CD4-positive, alpha-beta memory T cell (primary cell): ENCODE data around the gene BANF2. TPM values are rescaled to one million over a fixed set of nuclear protein-coding genes. Genes with fewer than 3 reads are reported as not detected.
A peak's percentile ranks its signal among the peaks of the same experiment; 100 is the strongest.

Experiments used
- CTCF ChIA-PET: fragments of 350-600 bp; sonication (Branson Sonifier 250); formaldehyde crosslinking; loops from one replicate; lab custom pipeline; 2021; ENCODE audit warnings: inconsistent platforms; ENCODE audit not compliant: partially characterized antibody; lab: Charles Lee
- POLR2A ChIA-PET: fragments of 350-600 bp; sonication (Branson Sonifier 250); formaldehyde crosslinking; loops from one replicate; lab custom pipeline; 2021; ENCODE audit not compliant: partially characterized antibody; lab: Charles Lee
- DNase-seq, 5 donors: peaks; one replicate each; pipeline versions ENCODE4 v3.0.0 to v3.0.0-alpha.2; 2020 to 2022; ENCODE audit warnings: mixed read lengths in 1 of 5
- H3K27ac ChIP-seq: one replicate; pipeline ENCODE4 v1.7.0; 2013; ENCODE audit warnings: low read depth, low read length
- H3K27me3 ChIP-seq: 2 replicates; pipeline ENCODE4 v1.7.0; 2013; ENCODE audit warnings: mild to moderate bottlenecking, low read length, moderate library complexity; ENCODE audit not compliant: insufficient read depth
- H3K36me3 ChIP-seq: 2 replicates; pipeline ENCODE4 v1.7.0; 2013; ENCODE audit warnings: mild to moderate bottlenecking, low read length, moderate library complexity; ENCODE audit not compliant: insufficient read depth
- H3K4me1 ChIP-seq: 2 replicates; pipeline ENCODE4 v1.7.0; 2013; ENCODE audit warnings: mild to moderate bottlenecking, low read length, moderate library complexity; ENCODE audit not compliant: insufficient read depth
- H3K4me3 ChIP-seq, 2 donors: one replicate each; pipeline ENCODE4 v1.7.0; 2013; ENCODE audit warnings: low read length in 2 of 2, mild to moderate bottlenecking in 1 of 2
- H3K9me3 ChIP-seq, 2 donors: one replicate each; pipeline ENCODE4 v1.7.0; 2013; ENCODE audit warnings: low read length in 2 of 2, control low read depth in 1 of 2; ENCODE audit not compliant: control insufficient read depth in 1 of 2
- H3K27ac Mint-ChIP-seq, 7 donors: one replicate each; pipeline ENCODE4 v1.8.0; 2020 to 2021; ENCODE audit warnings: mixed read lengths in 7 of 7, mild to moderate bottlenecking in 6 of 7, inconsistent platforms in 3 of 7, moderate library complexity in 3 of 7
- H3K27me3 Mint-ChIP-seq, 2 donors: one replicate each; pipeline ENCODE4 v1.8.0; 2020 to 2021; ENCODE audit warnings: mixed read lengths in 2 of 2
- H3K36me3 Mint-ChIP-seq, 2 donors: one replicate each; pipeline ENCODE4 v1.8.0; 2020 to 2021; ENCODE audit warnings: mixed read lengths in 2 of 2, inconsistent platforms in 1 of 2, mild to moderate bottlenecking in 1 of 2
- H3K4me1 Mint-ChIP-seq, 4 donors: one replicate each; pipeline ENCODE4 v1.8.0; 2020 to 2021; ENCODE audit warnings: mixed read lengths in 4 of 4, mild to moderate bottlenecking in 1 of 4
- H3K4me3 Mint-ChIP-seq, 8 donors: one replicate each; pipeline ENCODE4 v1.8.0; 2020 to 2021; ENCODE audit warnings: mixed read lengths in 8 of 8, mild to moderate bottlenecking in 7 of 8, moderate library complexity in 6 of 8, inconsistent platforms in 3 of 8
- H3K9me3 Mint-ChIP-seq, 8 donors: one replicate each; pipeline ENCODE4 v1.8.0; 2020 to 2021; ENCODE audit warnings: mixed read lengths in 8 of 8, mild to moderate bottlenecking in 5 of 8, inconsistent platforms in 3 of 8, moderate library complexity in 1 of 8
- intact Hi-C: fragments of 100-400 bp; cut with micrococcal nuclease; formaldehyde crosslinking; loops from one replicate; pipeline ENCODE4 v1.15.1; 2023
- polyA plus RNA-seq, 2 donors: library from polyadenylated mRNA; unstranded; fragments of 300-500 nt; fragmentation: Illumina TruSeq; gene quantifications; one replicate each; pipeline ENCODE4 v1.2.3, GENCODE V29; 2021
- total RNA-seq, 2 experiments: library from RNA; stranded (reverse); gene quantifications; one replicate each; pipeline ENCODE4 v1.2.3, GENCODE V29; 2021

BANF2 gene
- total and polyA plus RNA-seq, 4 experiments from 2014 or later, result not detected

GRCh38 chr20:17654649-17655285, 45.0 kb upstream of the BANF2 start:
- peaks cover 0 to 2% (median 0%) of the 10 kb centered on the region in 8 donors for H3K9me3 Mint-ChIP-seq
- no peaks in the 10 kb centered on the region for H3K4me1 ChIP-seq
- H3K4me1 Mint-ChIP-seq, result peaks cover 0 to 5% (median 2%) of the 10 kb centered on the region in 4 donors
- no peaks in the 10 kb centered on the region for H3K27me3 Mint-ChIP-seq
- H3K9me3 ChIP-seq, result no peaks in the 10 kb centered on the region
- H3K4me3 ChIP-seq, result no peak overlapping the region
- peak overlapping the region in 1 of 7 donors; percentile 41 for H3K27ac Mint-ChIP-seq
- ChIA-PET POLR2A (no interaction called here), CTCF (interaction anchor here (0.9 to 1.6 kb wide), 5 partner anchors 9 to 284 kb away, joined by 3 to 5 read pairs (median 3); no protein-coding TSS in a partner anchor)
- no peak overlapping the region for H3K4me3 Mint-ChIP-seq
- DNase-seq, result no peak
- intact Hi-C loops, result loop anchor here (10.0 kb wide), 1 partner anchor 240 kb away; no protein-coding TSS in a partner anchor
- H3K27ac ChIP-seq, result no peak overlapping the region
- no peaks in the 10 kb centered on the region for H3K36me3 ChIP-seq
- no peaks in the 10 kb centered on the region for H3K27me3 ChIP-seq
- H3K36me3 Mint-ChIP-seq, result peaks cover 14 to 27% of the 10 kb centered on the region in 2 donors

- DNase-seq, result no peak
- H3K4me3 ChIP-seq, result no peak overlapping the region
- H3K9me3 Mint-ChIP-seq, result peaks cover 0 to 4% (median 0%) of the 10 kb centered on the region in 8 donors
- H3K27ac Mint-ChIP-seq, result peak overlapping the region in 2 of 7 donors; percentile 13 to 42
- CTCF ChIA-PET, result interaction anchor here (0.9 to 1.6 kb wide), 4 partner anchors 10 to 342 kb away, joined by 3 to 5 read pairs (median 3); no protein-coding TSS in a partner anchor
- H3K4me1 Mint-ChIP-seq, result peaks cover 0 to 7% (median 2%) of the 10 kb centered on the region in 4 donors
- H3K36me3 ChIP-seq, result no peaks in the 10 kb centered on the region
- H3K27ac ChIP-seq, result no peak overlapping the region
- POLR2A ChIA-PET, result no interaction called here
- no peaks in the 10 kb centered on the region for H3K4me1 ChIP-seq
- intact Hi-C loops, result loop anchor here (10.0 kb wide), 1 partner anchor 240 kb away; no protein-coding TSS in a partner anchor
- H3K4me3 Mint-ChIP-seq, result no peak overlapping the region
- no peaks in the 10 kb centered on the region for H3K27me3 ChIP-seq
- no peaks in the 10 kb centered on the region for H3K9me3 ChIP-seq
- H3K36me3 Mint-ChIP-seq, result peaks cover 19 to 31% of the 10 kb centered on the region in 2 donors
- H3K27me3 Mint-ChIP-seq, result no peaks in the 10 kb centered on the region
Observed at GRCh38 chr20:17655286-17655651, 44.5 kb upstream of the BANF2 start.

- Mint-ChIP-seq H3K4me1 (peaks cover 0 to 7% (median 4%) of the 10 kb centered on the region in 4 donors), H3K27me3 (no peaks in the 10 kb centered on the region), H3K9me3 (peaks cover 0 to 4% (median 0%) of the 10 kb centered on the region in 8 donors), H3K36me3 (peaks cover 22 to 35% of the 10 kb centered on the region in 2 donors), H3K4me3 (no peak overlapping the region), H3K27ac (peak overlapping the region in 3 of 7 donors; percentile 30 to 52 (median 41))
- no peaks in the 10 kb centered on the region for H3K36me3 ChIP-seq
- no peaks in the 10 kb centered on the region for H3K9me3 ChIP-seq
- H3K4me3 ChIP-seq, result no peak overlapping the region
- intact Hi-C loops, result loop anchor here (10.0 kb wide), 1 partner anchor 239 kb away; no protein-coding TSS in a partner anchor
- H3K4me1 ChIP-seq, result no peaks in the 10 kb centered on the region
- H3K27ac ChIP-seq, result no peak overlapping the region
- ChIA-PET POLR2A (no interaction called here), CTCF (interaction anchor here (0.8 to 1.6 kb wide), 4 partner anchors 10 to 341 kb away, joined by 3 to 5 read pairs (median 3); no protein-coding TSS in a partner anchor)
- H3K27me3 ChIP-seq, result no peaks in the 10 kb centered on the region
- no peak for DNase-seq
Observed at GRCh38 chr20:17655865-17656479, 43.8 kb upstream of the BANF2 start.

- H3K4me1 Mint-ChIP-seq, result peaks cover 2 to 14% (median 11%) of the 10 kb centered on the region in 4 donors
Observed at GRCh38 chr20:17657079-17657825, 42.5 kb upstream of the BANF2 start.

GRCh38 chr20:17657898-17658647, 41.7 kb upstream of the BANF2 start:
- no peak for DNase-seq
- Histone ChIP-seq H3K4me1 (no peaks in the 10 kb centered on the region), H3K9me3 (no peaks in the 10 kb centered on the region), H3K36me3 (no peaks in the 10 kb centered on the region), H3K27ac (no peak overlapping the region), H3K27me3 (no peaks in the 10 kb centered on the region), H3K4me3 (no peak overlapping the region)
- intact Hi-C loops, result loop anchor here (10.0 kb wide), 1 partner anchor 237 kb away; no protein-coding TSS in a partner anchor
- ChIA-PET CTCF (interaction anchor here (1.1 to 1.2 kb wide), 2 partner anchors 9 to 24 kb away, joined by 3 to 4 read pairs; partner anchors contain the start of gene RRBP1), POLR2A (no interaction called here)
- Mint-ChIP-seq H3K27ac (peak overlapping the region in 2 of 7 donors; percentile 23 to 44), H3K4me1 (peaks cover 2 to 19% (median 13%) of the 10 kb centered on the region in 4 donors), H3K4me3 (no peak overlapping the region), H3K9me3 (peaks cover 0 to 4% (median 0%) of the 10 kb centered on the region in 8 donors), H3K27me3 (no peaks in the 10 kb centered on the region), H3K36me3 (peaks cover 22 to 35% of the 10 kb centered on the region in 2 donors)

More at GRCh38 chr20:17657079-17657825, 42.5 kb upstream of the BANF2 start:
- peaks cover 0 to 4% (median 0%) of the 10 kb centered on the region in 8 donors for H3K9me3 Mint-ChIP-seq
- Histone ChIP-seq H3K27ac (no peak overlapping the region), H3K4me3 (no peak overlapping the region), H3K9me3 (no peaks in the 10 kb centered on the region), H3K4me1 (no peaks in the 10 kb centered on the region), H3K27me3 (no peaks in the 10 kb centered on the region), H3K36me3 (no peaks in the 10 kb centered on the region)
- POLR2A ChIA-PET, result no interaction called here
- peaks cover 22 to 35% of the 10 kb centered on the region in 2 donors for H3K36me3 Mint-ChIP-seq
- no peak for DNase-seq
- H3K27ac Mint-ChIP-seq, result peak overlapping the region in 3 of 7 donors; percentile 16 to 81 (median 32)
- CTCF ChIA-PET, result interaction anchor here (1.2 kb wide), 1 partner anchor 25 kb away, joined by 4 read pairs; the partner anchor contains the start of gene RRBP1
- H3K27me3 Mint-ChIP-seq, result no peaks in the 10 kb centered on the region
- intact Hi-C loops, result loop anchor here (10.0 kb wide), 1 partner anchor 238 kb away; no protein-coding TSS in a partner anchor
- H3K4me3 Mint-ChIP-seq, result no peak overlapping the region

- Mint-ChIP-seq H3K36me3 (peaks cover 22 to 35% of the 10 kb centered on the region in 2 donors), H3K9me3 (peaks cover 0 to 4% (median 0%) of the 10 kb centered on the region in 8 donors), H3K27me3 (no peaks in the 10 kb centered on the region), H3K27ac (peak overlapping the region in 2 of 7 donors; percentile 26 to 48), H3K4me1 (peaks cover 6 to 22% (median 15%) of the 10 kb centered on the region in 4 donors), H3K4me3 (no peak overlapping the region)
- intact Hi-C loops, result loop anchor here (10.0 kb wide), 1 partner anchor 236 kb away; no protein-coding TSS in a partner anchor
- H3K9me3 ChIP-seq, result no peaks in the 10 kb centered on the region
- H3K36me3 ChIP-seq, result no peaks in the 10 kb centered on the region
- H3K27ac ChIP-seq, result no peak overlapping the region
- no peaks in the 10 kb centered on the region for H3K27me3 ChIP-seq
- ChIA-PET POLR2A (interaction anchor here (0.6 kb wide), 1 partner anchor 1120 kb away, joined by 3 read pairs; no protein-coding TSS in a partner anchor), CTCF (interaction anchor here (1.1 kb wide), 1 partner anchor 9 kb away, joined by 3 read pairs; no protein-coding TSS in a partner anchor)
- no peak overlapping the region for H3K4me3 ChIP-seq
- no peaks in the 10 kb centered on the region for H3K4me1 ChIP-seq
- DNase-seq, result no peak
Observed at GRCh38 chr20:17658648-17658993, 41.1 kb upstream of the BANF2 start.
